ENCODE data around the gene SLC35B4. TPM values are rescaled to one million over a fixed set of nuclear protein-coding genes. Genes with fewer than 3 reads are reported as not detected.

The SLC35B4 gene
- total RNA-seq, 2 donors from 2014 or later, result 35.6 to 42.2 TPM

DNA sequence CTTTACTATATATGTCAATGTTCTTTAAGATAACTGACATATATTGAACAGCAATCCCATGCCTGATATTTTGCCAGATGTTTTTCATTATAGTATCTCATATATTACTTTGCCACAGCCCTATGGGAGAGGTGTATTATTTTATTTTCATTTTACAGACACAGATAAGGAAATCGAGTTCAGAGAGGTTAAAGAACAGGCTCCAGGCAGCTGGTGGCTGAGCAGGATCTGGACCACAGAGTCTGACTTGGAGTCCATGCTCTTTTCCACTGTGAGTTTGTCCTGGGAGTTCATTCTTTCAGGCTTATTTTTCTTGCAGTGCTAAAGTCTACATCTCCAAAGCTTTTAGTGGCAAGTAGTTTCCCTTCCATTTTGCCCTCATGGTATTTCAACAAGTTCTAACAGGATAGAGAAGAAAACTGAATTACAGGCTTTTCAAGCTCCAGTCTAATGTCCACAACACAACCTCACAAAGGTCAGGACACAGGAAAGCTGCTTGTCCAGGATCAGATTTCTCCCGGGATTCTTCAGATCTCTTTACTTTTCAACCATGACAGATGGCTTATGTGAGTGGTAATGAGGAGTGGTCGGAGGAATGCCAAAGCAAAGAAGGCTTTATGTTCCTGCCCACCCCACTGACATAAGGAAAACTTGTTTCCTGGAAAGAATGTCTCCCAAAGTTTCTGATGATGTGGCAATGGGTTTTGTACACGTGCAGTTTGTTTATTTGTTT, 13.1 kb upstream of the SLC35B4 start:
- H3K4me1 ChIP-seq (ENCODE audit: control insufficient read depth, insufficient read depth, low read length), result no peaks in the 10 kb centered on the region
- Mint-ChIP-seq H3K4me1 (no peaks in the 10 kb centered on the region), H3K9me3 (peaks cover under 1% of the 10 kb centered on the region), H3K36me3 (ENCODE audit: low read depth) (no peaks in the 10 kb centered on the region), H3K4me3 (no peak overlapping the region), H3K27ac (no peak overlapping the region), H3K27me3 (ENCODE audit: insufficient read depth) (peaks cover 9% of the 10 kb centered on the region)
- WGBS, 2 experiments (ENCODE audit: insufficient coverage in 1 of 2, insufficient read length in 1 of 2), result 68 to 94% methylated on average over 2 to 4 of the region's 4 CpGs
- no peak for DNase-seq
- no peak overlapping the region for H3K9ac ChIP-seq (ENCODE audit: extremely low read depth, low read length, poor library complexity, severe bottlenecking)
- no peaks in the 10 kb centered on the region for H3K27me3 ChIP-seq (ENCODE audit: control insufficient read depth, insufficient read depth, low read length, poor library complexity, severe bottlenecking)
- H3K9me3 ChIP-seq (ENCODE audit: control insufficient read depth, low read length), result no peaks in the 10 kb centered on the region
- no peak overlapping the region for H3K27ac ChIP-seq (ENCODE audit: low read depth, low read length)
- H3K4me3 ChIP-seq (ENCODE audit: low read length), result no peak overlapping the region
- TF ChIP-seq, protein P1, sequence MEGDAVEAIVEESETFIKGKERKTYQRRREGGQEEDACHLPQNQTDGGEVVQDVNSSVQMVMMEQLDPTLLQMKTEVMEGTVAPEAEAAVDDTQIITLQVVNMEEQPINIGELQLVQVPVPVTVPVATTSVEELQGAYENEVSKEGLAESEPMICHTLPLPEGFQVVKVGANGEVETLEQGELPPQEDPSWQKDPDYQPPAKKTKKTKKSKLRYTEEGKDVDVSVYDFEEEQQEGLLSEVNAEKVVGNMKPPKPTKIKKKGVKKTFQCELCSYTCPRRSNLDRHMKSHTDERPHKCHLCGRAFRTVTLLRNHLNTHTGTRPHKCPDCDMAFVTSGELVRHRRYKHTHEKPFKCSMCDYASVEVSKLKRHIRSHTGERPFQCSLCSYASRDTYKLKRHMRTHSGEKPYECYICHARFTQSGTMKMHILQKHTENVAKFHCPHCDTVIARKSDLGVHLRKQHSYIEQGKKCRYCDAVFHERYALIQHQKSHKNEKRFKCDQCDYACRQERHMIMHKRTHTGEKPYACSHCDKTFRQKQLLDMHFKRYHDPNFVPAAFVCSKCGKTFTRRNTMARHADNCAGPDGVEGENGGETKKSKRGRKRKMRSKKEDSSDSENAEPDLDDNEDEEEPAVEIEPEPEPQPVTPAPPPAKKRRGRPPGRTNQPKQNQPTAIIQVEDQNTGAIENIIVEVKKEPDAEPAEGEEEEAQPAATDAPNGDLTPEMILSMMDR (conservative IDR thresholded peaks at IDR 0.05), result no peak
- no peaks in the 10 kb centered on the region for H3K36me3 ChIP-seq (ENCODE audit: control insufficient read depth, insufficient read depth, low read length)

DNA sequence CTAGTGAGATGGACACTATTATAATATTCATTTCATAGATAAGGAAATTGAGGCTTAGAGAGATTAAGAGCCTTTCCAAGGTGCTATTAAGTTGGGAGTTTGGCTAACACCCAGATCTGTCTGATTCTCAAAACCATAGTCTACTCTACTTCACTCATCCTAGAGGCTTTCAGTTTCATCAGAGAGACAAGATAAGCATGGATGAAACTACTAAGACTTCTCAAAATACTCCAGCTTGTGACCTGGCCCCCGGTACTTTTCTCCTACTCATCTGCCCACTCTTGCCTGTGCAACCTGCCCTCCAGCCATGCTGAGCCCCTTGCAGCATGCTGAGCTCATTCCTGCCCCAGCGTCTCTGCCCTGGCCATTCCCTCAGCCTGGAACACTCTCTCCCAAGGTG, 12.2 kb upstream of the SLC35B4 start:
- no peaks in the 10 kb centered on the region for H3K4me1 ChIP-seq (ENCODE audit: control insufficient read depth, insufficient read depth, low read length)
- Mint-ChIP-seq H3K27ac (no peak overlapping the region), H3K27me3 (ENCODE audit: insufficient read depth) (peaks cover 9% of the 10 kb centered on the region), H3K4me3 (no peak overlapping the region), H3K36me3 (ENCODE audit: low read depth) (no peaks in the 10 kb centered on the region), H3K9me3 (no peaks in the 10 kb centered on the region), H3K4me1 (no peaks in the 10 kb centered on the region)
- WGBS, 2 experiments (ENCODE audit: insufficient coverage in 1 of 2, insufficient read length in 1 of 2), result 0 to 44% methylated on average over 1 to 2 of the region's 2 CpGs
- TF ChIP-seq, protein P1 (conservative IDR thresholded peaks at IDR 0.05), result no peak
- no peaks in the 10 kb centered on the region for H3K27me3 ChIP-seq (ENCODE audit: control insufficient read depth, insufficient read depth, low read length, poor library complexity, severe bottlenecking)
- no peak overlapping the region for H3K4me3 ChIP-seq (ENCODE audit: low read length)
- H3K9ac ChIP-seq (ENCODE audit: extremely low read depth, low read length, poor library complexity, severe bottlenecking), result no peak overlapping the region
- H3K9me3 ChIP-seq (ENCODE audit: control insufficient read depth, low read length), result no peaks in the 10 kb centered on the region
- no peak for DNase-seq
- H3K36me3 ChIP-seq (ENCODE audit: control insufficient read depth, insufficient read depth, low read length), result no peaks in the 10 kb centered on the region
- H3K27ac ChIP-seq (ENCODE audit: low read depth, low read length), result no peak overlapping the region

DNA sequence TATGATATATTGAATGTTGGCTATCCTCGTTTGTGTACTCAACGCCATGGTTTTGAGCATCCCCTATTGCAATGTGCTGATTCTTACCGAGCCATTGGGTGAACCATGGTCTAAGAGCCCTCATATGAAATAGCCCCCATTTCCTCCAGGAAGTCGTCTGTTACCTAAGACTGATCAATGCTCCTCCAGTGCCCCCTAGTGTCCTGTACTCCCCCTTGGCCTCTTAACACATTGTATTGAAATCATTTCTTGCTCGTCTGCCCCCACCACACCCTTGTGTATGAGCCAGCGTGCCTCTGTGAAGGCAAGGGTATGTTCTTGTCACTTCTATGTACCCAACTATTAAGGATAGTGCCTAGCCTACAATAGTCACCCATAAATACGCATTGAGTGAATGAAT, 11.2 kb upstream of the SLC35B4 start:
- Histone ChIP-seq H3K9me3 (ENCODE audit: control insufficient read depth, low read length) (no peaks in the 10 kb centered on the region), H3K9ac (ENCODE audit: extremely low read depth, low read length, poor library complexity, severe bottlenecking) (no peak overlapping the region), H3K4me1 (ENCODE audit: control insufficient read depth, insufficient read depth, low read length) (no peaks in the 10 kb centered on the region), H3K4me3 (ENCODE audit: low read length) (no peak overlapping the region), H3K27ac (ENCODE audit: low read depth, low read length) (no peak overlapping the region), H3K27me3 (ENCODE audit: control insufficient read depth, insufficient read depth, low read length, poor library complexity, severe bottlenecking) (no peaks in the 10 kb centered on the region), H3K36me3 (ENCODE audit: control insufficient read depth, insufficient read depth, low read length) (no peaks in the 10 kb centered on the region)
- H3K4me3 Mint-ChIP-seq, result no peak overlapping the region
- H3K4me1 Mint-ChIP-seq, result no peaks in the 10 kb centered on the region
- peaks cover 9% of the 10 kb centered on the region for H3K27me3 Mint-ChIP-seq (ENCODE audit: insufficient read depth)
- H3K36me3 Mint-ChIP-seq (ENCODE audit: low read depth), result no peaks in the 10 kb centered on the region
- DNase-seq, result peak; percentile 89
- no peak overlapping the region for H3K27ac Mint-ChIP-seq
- TF ChIP-seq, protein P1 (conservative IDR thresholded peaks at IDR 0.05), result peak; percentile 81
- WGBS, 2 experiments (ENCODE audit: insufficient coverage in 1 of 2, insufficient read length in 1 of 2), result 50% methylated on average over 7 of the region's 7 CpGs; no CpG with 5 or more reads in 1 of the 2 experiments
- H3K9me3 Mint-ChIP-seq, result no peaks in the 10 kb centered on the region

Measured in endodermal cell (in vitro differentiated cells).